T-helper 2 cell treated with Interferon-gamma antibody and Interleukin-4, amounts not matched to agents 100 ng/mL and 5 ng/mL, for 36 hours (primary cell): Measurements from ENCODE around the gene AMPD3. TPM values are rescaled to one million over a fixed set of nuclear protein-coding genes. Genes with fewer than 3 reads are reported as not detected.

ENCODE experiments used
- intact Hi-C: fragments of 100-400 bp; cut with micrococcal nuclease; formaldehyde crosslinking; loops from one replicate; pipeline ENCODE4 v1.15.1; 2023
- total RNA-seq: library from RNA; stranded (reverse); gene quantifications from 2 replicates; pipeline ENCODE4 v1.2.3, GENCODE V29; 2022

AMPD3 gene
- total RNA-seq, 1 donor from 2014 or later, result 22.4 TPM

GRCh38 chr11:10486161-10486840, 31.2 kb downstream of the AMPD3 start:
- intact Hi-C loops, result no loop called here

- intact Hi-C loops, result no loop called here
Measured at GRCh38 chr11:10487002-10487647, 32.1 kb downstream of the AMPD3 start.

- intact Hi-C loops, result no loop called here
Measured at GRCh38 chr11:10488121-10488933, 33.3 kb downstream of the AMPD3 start.

GRCh38 chr11:10488934-10489691, 34.0 kb downstream of the AMPD3 start:
- intact Hi-C loops, result no loop called here

GRCh38 chr11:10490032-10490397, 35.0 kb downstream of the AMPD3 start:
- intact Hi-C loops, result no loop called here

- intact Hi-C loops, result no loop called here
Measured at GRCh38 chr11:10490398-10491241, 35.6 kb downstream of the AMPD3 start.

GRCh38 chr11:10492084-10492483, 37.0 kb downstream of the AMPD3 start:
- intact Hi-C loops, result no loop called here

GRCh38 chr11:10493041-10493663, 38.1 kb downstream of the AMPD3 start:
- intact Hi-C loops, result no loop called here

GRCh38 chr11:10494636-10495463, 39.8 kb downstream of the AMPD3 start:
- intact Hi-C loops, result no loop called here

- intact Hi-C loops, result no loop called here
Measured at GRCh38 chr11:10495464-10495786, 40.4 kb downstream of the AMPD3 start.

- intact Hi-C loops, result no loop called here
Measured at GRCh38 chr11:10496296-10496936, 41.4 kb downstream of the AMPD3 start.

GRCh38 chr11:10497371-10498021, 42.4 kb downstream of the AMPD3 start:
- intact Hi-C loops, result no loop called here

- intact Hi-C loops, result no loop called here
Measured at GRCh38 chr11:10498022-10498400, 42.9 kb downstream of the AMPD3 start.

- intact Hi-C loops, result no loop called here
Measured at GRCh38 chr11:10498426-10499250, 43.6 kb downstream of the AMPD3 start.

- intact Hi-C loops, result no loop called here
Measured at GRCh38 chr11:10499452-10499851, 44.4 kb downstream of the AMPD3 start.

- intact Hi-C loops, result no loop called here
Measured at GRCh38 chr11:10499874-10500601, 45.0 kb downstream of the AMPD3 start.
